H9 (cell line): ENCODE results near the gene GAS2L2. TPM values are rescaled to one million over a fixed set of nuclear protein-coding genes. Genes with fewer than 3 reads are reported as not detected.

Experiments
- DNase-seq: peaks from one replicate; pipeline ENCODE4 v3.0.0-alpha.2; 2017
- H2AFZ ChIP-seq: one replicate; pipeline ENCODE4 v1.6.1; 2013; ENCODE audit warnings: mild to moderate bottlenecking, low read length, control low read depth, moderate library complexity
- H2AK5ac ChIP-seq: 2 replicates; pipeline ENCODE4 v1.6.1; 2013; ENCODE audit warnings: low read length, control low read depth, mixed read lengths; ENCODE audit not compliant: insufficient read length
- H2BK120ac ChIP-seq: one replicate; pipeline ENCODE4 v1.6.1; 2013; ENCODE audit warnings: low read depth, mild to moderate bottlenecking, low read length, control low read depth, inconsistent platforms; ENCODE audit not compliant: poor library complexity, severe bottlenecking
- H2BK12ac ChIP-seq: 2 replicates; pipeline ENCODE4 v1.6.1; 2013; ENCODE audit warnings: low read length, control low read depth, mixed read lengths, low read depth; ENCODE audit not compliant: insufficient read length
- H2BK15ac ChIP-seq: 2 replicates; pipeline ENCODE4 v1.6.1; 2013; ENCODE audit warnings: low read depth, low read length, control low read depth
- H2BK20ac ChIP-seq: one replicate; pipeline ENCODE4 v1.6.1; 2013; ENCODE audit warnings: low read depth, mild to moderate bottlenecking, low read length, control low read depth, inconsistent platforms; ENCODE audit not compliant: poor library complexity, severe bottlenecking
- H2BK5ac ChIP-seq: 2 replicates; pipeline ENCODE4 v1.6.1; 2013; ENCODE audit warnings: low read length, control low read depth, mixed read lengths; ENCODE audit not compliant: insufficient read length
- H3K14ac ChIP-seq: 2 replicates; pipeline ENCODE4 v1.6.1; 2013; ENCODE audit warnings: low read length, control low read depth; ENCODE audit not compliant: insufficient read depth
- H3K18ac ChIP-seq: 2 replicates; pipeline ENCODE4 v1.6.1; 2013; ENCODE audit warnings: low read depth, mild to moderate bottlenecking, mixed read lengths, low read length, control low read depth; ENCODE audit not compliant: insufficient read length
- H3K23ac ChIP-seq: 2 replicates; pipeline ENCODE4 v1.6.1; 2013; ENCODE audit warnings: low read length, control low read depth, mixed read lengths, low read depth; ENCODE audit not compliant: insufficient read length
- H3K23me2 ChIP-seq: 2 replicates; pipeline ENCODE4 v1.6.1; 2013; ENCODE audit warnings: low read depth, mild to moderate bottlenecking, mixed read lengths, low read length, control low read depth; ENCODE audit not compliant: insufficient read length, poor library complexity, severe bottlenecking
- H3K27ac ChIP-seq: 2 replicates; pipeline ENCODE4 v1.5.1; 2013; ENCODE audit warnings: low read length, control low read depth, mixed read lengths, low read depth; ENCODE audit not compliant: insufficient read length
- H3K27me3 ChIP-seq: 2 replicates; pipeline ENCODE4 v1.6.1; 2013; ENCODE audit warnings: low read length, control low read depth, inconsistent platforms; ENCODE audit not compliant: insufficient read depth
- H3K4ac ChIP-seq: 2 replicates; pipeline ENCODE4 v1.6.1; 2013; ENCODE audit warnings: low read depth, mild to moderate bottlenecking, control low read depth, inconsistent platforms, low read length, moderate library complexity
- H3K4me1 ChIP-seq: 2 replicates; pipeline ENCODE4 v1.6.1; 2013; ENCODE audit warnings: low read length, control low read depth, inconsistent platforms; ENCODE audit not compliant: insufficient read depth
- H3K4me2 ChIP-seq: 2 replicates; pipeline ENCODE4 v1.6.1; 2013; ENCODE audit warnings: low read length, control low read depth, mixed read lengths; ENCODE audit not compliant: insufficient read length, insufficient read depth
- H3K56ac ChIP-seq: 2 replicates; pipeline ENCODE4 v1.6.1; 2013; ENCODE audit warnings: low read depth, mild to moderate bottlenecking, mixed read lengths, low read length, control low read depth; ENCODE audit not compliant: insufficient read length
- H3K79me1 ChIP-seq: 2 replicates; pipeline ENCODE4 v1.6.1; 2013; ENCODE audit warnings: low read depth, mild to moderate bottlenecking, moderate library complexity, low read length, control low read depth, inconsistent platforms; ENCODE audit not compliant: insufficient read depth, poor library complexity, severe bottlenecking
- H3K79me2 ChIP-seq: 2 replicates; pipeline ENCODE4 v1.6.1; 2013; ENCODE audit warnings: low read length, control low read depth, inconsistent platforms; ENCODE audit not compliant: insufficient read depth
- H3K9ac ChIP-seq: 2 replicates; pipeline ENCODE4 v1.6.1; 2013; ENCODE audit warnings: low read length, control low read depth, mixed read lengths; ENCODE audit not compliant: insufficient read length; ENCODE audit errors: extremely low read depth
- H3K9me3 ChIP-seq: one replicate; pipeline ENCODE4 v1.6.1; 2013; ENCODE audit warnings: low read depth, low read length, inconsistent platforms; ENCODE audit not compliant: control insufficient read depth
- H3T11ph ChIP-seq: one replicate; pipeline ENCODE4 v1.6.1; 2013; ENCODE audit warnings: mild to moderate bottlenecking, low read length, control low read depth, inconsistent platforms
- H4K20me1 ChIP-seq: one replicate; pipeline ENCODE4 v1.6.1; 2013; ENCODE audit not compliant: control insufficient read depth, insufficient read length, insufficient read depth
- H4K5ac ChIP-seq: 2 replicates; pipeline ENCODE4 v1.6.1; 2013; ENCODE audit warnings: low read depth, mild to moderate bottlenecking, mixed read lengths, low read length, control low read depth; ENCODE audit not compliant: insufficient read length
- H4K8ac ChIP-seq: replicated peaks from 2 replicates; pipeline ENCODE4 v1.6.1; 2013; ENCODE audit warnings: low read length, control low read depth, mixed read lengths, low read depth; ENCODE audit not compliant: insufficient read length
- H4K91ac ChIP-seq: 2 replicates; pipeline ENCODE4 v1.6.1; 2013; ENCODE audit warnings: low read depth, mild to moderate bottlenecking, moderate library complexity, mixed read lengths, low read length, control low read depth; ENCODE audit not compliant: insufficient read length
- H3K27ac Mint-ChIP-seq, 3 experiments: 2 replicates in 2 of 3; 3 replicates in 1 of 3; pipeline ENCODE4 v1.8.0; 2020 to 2021; ENCODE audit warnings: mixed read lengths in 3 of 3, mild to moderate bottlenecking in 1 of 3, moderate library complexity in 1 of 3
- H3K27me3 Mint-ChIP-seq: 2 replicates; pipeline ENCODE4 v1.8.0; 2021; ENCODE audit warnings: low read depth, mild to moderate bottlenecking, moderate library complexity, mixed read lengths
- H3K36me3 Mint-ChIP-seq, 3 experiments: 2 replicates in 2 of 3; 3 replicates in 1 of 3; pipeline ENCODE4 v1.8.0; 2020 to 2021; ENCODE audit warnings: low read depth in 3 of 3, mixed read lengths in 3 of 3; ENCODE audit not compliant: insufficient read depth in 1 of 3
- H3K4me1 Mint-ChIP-seq, 2 experiments: 2 replicates each; pipeline ENCODE4 v1.8.0; 2020; ENCODE audit warnings: mixed read lengths in 2 of 2
- H3K4me3 Mint-ChIP-seq, 2 experiments: 2 replicates in 1 of 2; 3 replicates in 1 of 2; pipeline ENCODE4 v1.8.0; 2020 to 2021; ENCODE audit warnings: mild to moderate bottlenecking in 2 of 2, mixed read lengths in 2 of 2, moderate library complexity in 1 of 2
- H3K9me3 Mint-ChIP-seq, 2 experiments: 2 replicates in 1 of 2; 3 replicates in 1 of 2; pipeline ENCODE4 v1.8.0; 2020; ENCODE audit warnings: mild to moderate bottlenecking in 2 of 2, mixed read lengths in 2 of 2, moderate library complexity in 1 of 2
- CTCF ChIP-seq: fragments of 200-600 bp; sonication (generic); conservative IDR thresholded peaks from 3 replicates; pipeline ENCODE4 v1.8.0; 2021; ENCODE audit warnings: antibody characterized with exemption, mild to moderate bottlenecking
- WGBS: extraction: QIAGEN DNeasy Blood & Tissue Kit; methylation state at CpG from one replicate; pipeline ENCODE4 v1.1.7; 2013; ENCODE audit warnings: missing lambda C conversion rate, low lambda C conversion rate, mixed read lengths; ENCODE audit not compliant: insufficient read length; ENCODE audit errors: extremely low coverage; 5-methylcytosine and 5-hydroxymethylcytosine counted together
- total RNA-seq: library from RNA; stranded (reverse); gene quantifications from 2 replicates; pipeline ENCODE4 v1.2.1, GENCODE V29; 2021

The GAS2L2 gene
- total RNA-seq, 1 experiment from 2014 or later = not detected

- H3K18ac ChIP-seq = no peak overlapping the region
- H3K4me3 Mint-ChIP-seq = no peak overlapping the region
- no peak overlapping the region for H3K4ac ChIP-seq
- H3K27me3 ChIP-seq = peaks cover 17% of the 10 kb centered on the region; the same call in 1 of the 2 replicates
- H3K79me1 ChIP-seq = no peaks in the 10 kb centered on the region
- H3K9me3 Mint-ChIP-seq = peaks cover 0 to 6% of the 10 kb centered on the region in 2 experiments; a peak in 2 of 5 replicates
- peaks cover 62% of the 10 kb centered on the region for H3K27me3 Mint-ChIP-seq
- no peak overlapping the region for H2BK5ac ChIP-seq
- WGBS = no CpG with 5 or more reads among the region's 7 CpGs
- no peaks in the 10 kb centered on the region for H3K79me2 ChIP-seq
- H4K8ac ChIP-seq = no peak overlapping the region
- H4K20me1 ChIP-seq = no peaks in the 10 kb centered on the region
- H3K4me1 Mint-ChIP-seq = peaks cover 7 to 16% of the 10 kb centered on the region in 2 experiments
- no peak overlapping the region for H3K9ac ChIP-seq
- H4K5ac ChIP-seq = no peak overlapping the region
- no peak overlapping the region for H2BK120ac ChIP-seq
- H3K9me3 ChIP-seq = no peaks in the 10 kb centered on the region
- H4K91ac ChIP-seq = no peak overlapping the region
- no peak overlapping the region for H2AK5ac ChIP-seq
- H3K56ac ChIP-seq = no peak overlapping the region
- H3T11ph ChIP-seq = no peak overlapping the region
- no peaks in the 10 kb centered on the region; a peak in 1 of 7 replicates for H3K36me3 Mint-ChIP-seq
- no peak for TF ChIP-seq CTCF
- H2BK15ac ChIP-seq = no peak overlapping the region
- no peak overlapping the region for H3K23ac ChIP-seq
- H3K4me2 ChIP-seq = no peak overlapping the region
- H3K4me1 ChIP-seq = no peaks in the 10 kb centered on the region
- no peak overlapping the region; a peak in 1 of 7 replicates for H3K27ac Mint-ChIP-seq
- peaks cover 4% of the 10 kb centered on the region for H3K23me2 ChIP-seq
- DNase-seq = no peak
- H3K14ac ChIP-seq = no peak overlapping the region
- no peak overlapping the region for H2BK12ac ChIP-seq
- H3K27ac ChIP-seq = no peak overlapping the region
- no peak overlapping the region for H2AFZ ChIP-seq
- H2BK20ac ChIP-seq = no peak overlapping the region
Measured at GRCh38 chr17:35742896-35743477, 10.1 kb downstream of the GAS2L2 start.
